SK-N-SH treated with all-trans-retinoic acid at 6 μM for 48 hours (cell line): ENCODE measurements around the gene MT4.

Source experiments
- ARNTL ChIP-seq: fragments of 450-650 bp; formaldehyde crosslinking; IDR thresholded peaks from 2 replicates; pipeline ENCODE4 v1.5.0; 2020; ENCODE audit warnings: low read depth, mild to moderate bottlenecking, moderate library complexity, borderline replicate concordance
- OSR1 ChIP-seq: fragments of 250-450 bp; sonication (Bioruptor Pico); IDR thresholded peaks from 2 replicates; pipeline ENCODE4 v1.8.0; 2022; ENCODE audit warnings: moderate library complexity, mild to moderate bottlenecking, inconsistent platforms
- RARB ChIP-seq: fragments of 250-450 bp; sonication (Bioruptor Pico); IDR thresholded peaks from 2 replicates; pipeline ENCODE4 v1.8.0; 2021; ENCODE audit warnings: mild to moderate bottlenecking, moderate library complexity
- SNAI2 ChIP-seq: fragments of 250-450 bp; sonication (Bioruptor Pico); IDR thresholded peaks from 2 replicates; pipeline ENCODE4 v1.5.0; 2020; ENCODE audit warnings: mild to moderate bottlenecking, moderate library complexity
- ZNF8 ChIP-seq: fragments of 450-650 bp; formaldehyde crosslinking; IDR thresholded peaks from 2 replicates; pipeline ENCODE4 v1.5.0; 2020; ENCODE audit warnings: mild to moderate bottlenecking, moderate library complexity

DNA sequence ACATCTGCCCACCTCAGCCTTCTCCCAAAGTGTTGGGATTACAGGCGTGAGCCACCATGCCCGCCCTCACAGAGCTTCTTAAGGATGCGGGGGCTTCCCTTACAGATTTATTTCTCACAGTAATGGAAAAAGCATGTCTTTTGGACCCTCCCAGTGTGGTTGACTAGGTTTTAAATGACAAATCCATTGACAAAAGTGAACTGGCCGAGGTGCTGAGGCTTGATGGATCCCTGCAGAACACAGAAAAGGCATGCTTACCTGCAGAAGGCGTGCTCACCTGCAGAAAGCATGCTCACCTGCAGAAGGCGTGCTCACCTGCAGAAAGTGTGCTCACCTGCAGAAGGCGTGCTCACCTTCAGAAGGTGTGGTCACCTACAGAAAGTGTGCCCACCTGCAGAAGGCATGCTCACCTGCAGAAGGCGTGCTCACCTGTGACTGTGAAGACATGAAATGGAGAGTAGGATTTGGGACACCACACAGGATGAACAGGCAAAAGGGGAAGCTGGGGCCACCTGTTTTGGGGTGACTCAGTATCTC is 30.0 kb upstream of the MT4 start:
- TF ChIP-seq RARB, result no peak
- no peak for TF ChIP-seq SNAI2 (CRISPR knock-in tag)
- TF ChIP-seq ZNF8 (CRISPR knock-in tag), result no peak
- no peak for TF ChIP-seq OSR1
- no peak for TF ChIP-seq ARNTL (CRISPR knock-in tag)
